ENCODE measurements around the gene TNFAIP8L2.
A peak's percentile ranks its signal among the peaks of the same experiment; 100 is the strongest.

The TNFAIP8L2 gene

GRCh38 chr1:151189637-151190445 lies 33.4 kb downstream of the TNFAIP8L2 start, which contains the start of gene VPS72:
Gene VPS72 (minus strand): TSS chr1:151190197. CDS start chr1:151190121, 76 bp downstream.
- peak; percentile 93 for DNase-seq (ENCODE audit: low spot score)

DNA sequence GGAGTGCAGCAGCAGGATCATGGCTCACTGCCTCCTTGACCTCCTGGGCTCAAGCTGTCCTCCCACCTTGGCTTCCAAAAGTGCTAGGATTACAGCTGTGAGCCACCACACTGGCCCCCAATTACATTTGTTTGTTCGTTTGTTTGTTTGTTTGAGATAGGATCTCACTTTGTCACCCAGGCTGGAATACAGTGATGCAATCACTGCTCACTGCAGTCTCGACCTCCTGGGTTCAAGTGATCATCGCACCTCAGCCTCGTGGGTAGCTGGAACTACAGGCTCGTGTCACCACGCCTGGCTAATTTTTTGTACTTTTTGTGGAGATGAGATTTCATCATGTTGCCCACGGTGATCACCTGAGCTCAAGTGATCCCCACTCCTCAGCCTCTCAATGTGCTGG lies 35.6 kb downstream of the TNFAIP8L2 start:
- no peak for DNase-seq (ENCODE audit: low spot score)

- no peak for DNase-seq (ENCODE audit: low spot score)
Observed at GRCh38 chr1:151193304-151193703, 36.9 kb downstream of the TNFAIP8L2 start.

DNA sequence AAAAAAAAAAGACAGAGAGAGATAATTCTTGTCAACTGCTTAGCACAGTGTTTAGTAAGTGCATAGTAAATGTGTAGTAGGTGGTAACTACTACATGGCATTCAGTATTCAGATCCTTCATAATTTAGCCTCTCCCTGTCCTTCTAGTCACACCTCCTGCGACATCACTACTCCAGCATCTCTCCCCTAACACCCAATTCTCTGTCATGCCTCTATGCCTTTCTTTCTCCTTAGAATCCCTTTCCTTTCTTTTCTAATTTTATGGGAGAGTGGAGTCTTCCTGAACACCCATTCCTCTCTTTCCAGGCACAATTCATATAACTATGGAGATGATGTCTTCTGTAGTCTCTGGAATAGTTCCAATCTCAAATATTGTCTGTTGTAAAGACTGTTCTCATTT lies 37.4 kb downstream of the TNFAIP8L2 start:
- DNase-seq (ENCODE audit: low spot score): no peak

DNA sequence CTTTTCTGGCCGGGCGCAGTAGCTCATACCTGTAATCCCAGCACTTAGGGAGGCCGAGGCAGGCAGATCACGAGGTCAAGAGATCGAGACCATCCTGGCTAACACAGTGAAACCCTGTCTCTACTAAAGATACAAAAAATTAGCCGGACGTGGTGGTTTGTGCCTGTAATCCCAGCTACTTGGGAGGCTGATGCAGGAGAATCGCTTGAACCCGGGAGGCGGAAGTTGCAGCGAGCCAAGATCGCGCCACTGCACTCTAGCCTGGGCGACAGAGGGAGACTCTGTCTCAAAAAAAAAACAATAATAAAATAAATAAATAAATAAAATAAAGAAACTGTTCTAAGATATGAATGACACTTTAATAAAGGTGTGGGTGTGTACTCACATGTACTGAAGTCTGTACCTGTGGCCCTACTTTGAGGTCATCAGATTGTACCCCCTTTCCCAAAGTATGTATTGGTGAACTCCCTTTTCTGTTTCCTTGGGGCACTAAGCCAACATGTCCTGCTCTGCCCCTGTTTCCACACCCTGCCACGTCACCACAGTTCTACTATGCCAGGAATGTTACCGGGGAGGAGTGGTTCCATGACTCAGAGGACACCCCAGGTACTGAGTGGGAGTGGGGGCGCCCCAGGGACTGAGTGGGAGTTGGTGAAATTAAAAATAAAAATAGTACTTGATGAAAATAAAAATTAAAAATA lies 38.6 kb downstream of the TNFAIP8L2 start:
- peak; percentile 95 for DNase-seq (ENCODE audit: low spot score)

GRCh38 chr1:151196292-151196800 lies 39.9 kb downstream of the TNFAIP8L2 start:
- DNase-seq (ENCODE audit: low spot score): peak; percentile 91

DNA sequence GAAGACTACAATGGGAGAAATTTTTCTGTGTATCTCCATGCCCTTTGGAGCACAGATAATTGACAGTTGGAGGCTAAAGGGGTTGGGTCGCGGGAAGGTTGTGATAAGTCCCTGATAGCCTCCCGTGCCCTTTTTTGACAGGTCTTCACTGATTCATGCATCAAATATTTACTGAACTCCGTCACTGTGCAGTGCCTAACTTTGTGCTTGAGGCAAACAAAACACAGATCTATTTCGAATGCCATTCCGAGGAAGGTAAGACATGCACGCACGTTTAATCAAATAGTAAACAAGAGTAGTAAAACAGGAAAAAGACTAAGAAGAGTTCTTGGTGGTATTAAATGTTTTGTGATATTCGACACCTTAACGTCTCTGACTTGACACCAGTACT lies 41.4 kb downstream of the TNFAIP8L2 start:
- no peak for DNase-seq (ENCODE audit: low spot score)

DNA sequence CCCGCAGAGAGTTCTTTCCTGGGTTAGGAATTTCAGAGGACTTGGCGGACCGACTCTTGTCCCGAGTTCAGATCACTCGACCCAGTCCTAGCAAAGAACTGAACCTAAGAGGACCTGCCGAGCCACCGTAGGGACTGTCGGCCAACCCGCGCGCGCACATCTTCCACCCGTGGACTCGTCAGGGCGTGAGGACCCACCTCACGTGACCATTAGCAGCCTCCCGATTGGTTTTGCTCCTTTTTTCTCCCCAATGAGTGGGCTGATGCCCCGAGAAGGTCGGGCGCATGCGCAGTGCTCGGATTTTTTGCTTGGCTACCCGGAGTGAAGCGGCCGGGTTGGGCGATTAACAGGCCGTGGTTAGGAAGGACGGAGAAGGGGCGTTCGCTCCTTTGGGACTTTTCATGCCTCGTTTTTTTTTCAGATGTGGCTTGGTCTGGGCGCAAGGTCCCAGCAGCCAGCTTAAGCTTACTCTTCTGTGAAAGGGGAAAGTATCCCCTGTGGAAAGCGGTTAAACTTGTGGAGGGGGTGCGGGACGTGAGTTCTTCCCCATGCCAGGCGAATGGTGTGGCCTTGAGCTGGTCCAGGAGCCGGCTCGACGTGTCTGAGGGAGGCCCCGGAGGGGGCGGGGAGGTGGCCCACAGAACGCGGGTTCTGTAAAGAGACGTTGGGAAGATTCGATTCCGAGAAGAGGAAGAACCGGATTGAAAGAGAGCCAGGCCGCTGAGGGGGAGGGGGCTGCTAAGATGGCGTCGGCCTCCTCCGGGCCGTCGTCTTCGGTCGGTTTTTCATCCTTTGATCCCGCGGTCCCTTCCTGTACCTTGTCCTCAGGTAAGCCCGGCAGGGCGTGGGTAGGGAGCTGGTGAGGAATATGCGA lies 42.0 kb downstream of the TNFAIP8L2 start, which contains the start of gene PIP5K1A:
PIP5K1A (plus strand) TSS at position 299 of the 874 bp plus-strand sequence; CDS start at position 744, 445 bp downstream.
- DNase-seq (ENCODE audit: low spot score): peak; percentile 98

- DNase-seq (ENCODE audit: low spot score): peak; percentile 94
Observed at GRCh38 chr1:151199873-151200581, 43.6 kb downstream of the TNFAIP8L2 start.

DNA sequence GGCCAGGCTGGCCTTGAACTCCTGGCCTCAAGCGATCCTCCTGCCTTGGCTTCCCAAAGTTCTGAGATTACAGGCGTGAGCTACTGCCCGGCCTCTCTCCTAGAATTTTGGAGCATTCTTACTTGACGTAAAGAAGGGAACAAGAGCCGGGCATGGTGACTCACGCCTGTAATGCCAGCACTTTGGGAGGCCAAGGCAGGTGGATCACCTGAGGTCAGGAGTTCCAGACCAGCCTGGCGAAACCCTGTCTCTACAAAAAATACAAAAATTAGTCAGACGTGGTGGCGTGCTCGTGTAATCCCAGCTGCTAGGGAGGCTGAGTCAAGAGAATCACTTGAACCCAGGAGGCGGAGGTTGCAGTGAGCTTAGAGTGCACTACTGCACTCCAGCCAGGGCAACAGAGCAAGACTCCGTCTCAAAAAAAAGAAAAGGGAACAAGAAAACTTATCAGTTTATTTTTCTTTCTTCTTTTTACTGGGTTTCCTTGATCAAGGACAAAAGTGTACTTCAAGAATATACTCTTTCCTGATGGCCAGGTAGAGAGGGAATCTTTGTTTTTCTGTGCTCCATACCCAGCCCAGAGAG lies 49.0 kb downstream of the TNFAIP8L2 start:
- DNase-seq (ENCODE audit: low spot score): peak; percentile 15

Measured in kidney tubule cell (primary cell).